ENCODE data around the gene APOL1.
"Not testable (repeated sequence)": the region's sequence is repeated elsewhere in the genome, so short reads cannot be mapped to it uniquely, and the experiment has no call there.

APOL1 gene

DNA sequence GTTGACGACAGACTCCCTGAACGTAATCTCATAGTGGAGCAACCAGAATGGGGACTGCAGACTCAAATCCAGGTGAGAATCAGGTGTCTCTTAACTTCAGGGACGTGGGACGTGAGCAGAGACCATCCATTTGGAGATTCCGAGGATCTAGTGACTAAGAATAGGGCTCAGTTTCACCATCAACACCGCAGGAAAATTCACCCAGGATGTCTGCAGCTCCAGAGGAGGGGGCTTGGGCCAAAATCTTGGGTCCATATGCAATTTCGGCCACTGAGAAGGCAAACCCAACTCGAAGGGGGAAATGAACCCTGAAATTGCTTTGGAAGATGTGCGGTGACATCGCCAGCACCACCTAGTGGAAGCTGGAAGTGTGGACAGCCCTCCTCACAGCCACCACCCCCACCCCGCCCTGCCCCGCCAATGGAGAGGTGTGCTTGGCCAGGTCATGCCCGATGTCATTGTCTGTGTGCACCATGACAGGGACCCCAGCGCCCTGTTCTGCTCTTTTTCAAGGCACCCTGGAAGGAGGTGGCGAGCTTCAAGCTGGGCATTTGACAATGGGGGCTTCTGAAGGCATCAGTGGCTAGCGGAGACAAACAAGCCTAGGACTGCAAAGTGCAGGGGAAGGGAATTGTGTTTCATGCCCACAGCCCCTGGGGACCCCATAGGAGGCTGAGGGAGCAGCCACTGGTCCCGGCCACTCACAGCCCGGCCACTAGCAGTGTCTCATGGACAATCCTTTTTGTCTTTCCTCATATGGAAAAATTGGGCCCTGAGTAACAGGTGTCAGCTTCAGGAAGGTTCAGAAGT lies 24.8 kb downstream of the APOL1 start:
- peak; percentile 60 for DNase-seq

DNA sequence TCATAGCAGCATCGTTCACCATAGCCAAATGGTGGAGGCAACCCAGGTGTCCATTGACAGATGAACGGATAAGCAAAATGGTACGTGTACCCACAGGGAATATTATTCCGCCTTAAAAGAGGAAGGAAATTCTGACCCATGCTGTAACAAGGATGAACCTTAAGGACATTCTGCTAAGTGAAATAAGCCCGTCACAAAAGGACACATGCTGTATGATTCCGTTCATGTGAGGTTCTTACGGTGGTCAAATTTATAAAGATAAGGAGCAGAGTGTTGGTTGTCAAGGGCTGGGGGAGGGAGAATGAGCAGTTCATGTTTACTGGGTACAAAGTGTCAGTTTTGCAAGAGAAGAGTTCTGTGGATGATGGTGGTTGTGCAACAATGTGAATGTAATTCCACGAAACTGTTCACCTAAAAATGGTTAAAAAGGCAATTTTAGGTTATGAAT lies 26.3 kb downstream of the APOL1 start:
- DNase-seq, result no peak

DNA sequence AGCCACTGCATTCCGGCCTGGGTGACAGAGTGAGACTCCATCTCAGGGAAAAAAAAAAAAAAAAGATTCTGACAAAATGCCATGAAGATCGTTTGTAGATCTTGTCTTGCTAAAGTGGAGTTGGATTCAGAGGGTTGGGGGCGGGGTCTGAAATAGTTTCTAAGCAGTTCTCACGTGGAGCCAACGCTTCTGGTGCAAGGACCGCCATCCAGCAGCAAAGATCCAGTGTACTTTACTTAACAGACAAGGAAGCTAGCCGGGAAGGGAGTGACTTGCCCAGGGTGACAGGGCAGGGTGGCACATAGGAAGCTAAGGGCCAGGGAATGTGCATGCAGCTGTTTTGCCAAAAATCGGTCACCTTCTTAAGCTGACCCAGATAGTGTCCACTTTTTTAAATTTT lies 27.4 kb downstream of the APOL1 start:
- no peak for DNase-seq

- no peak for DNase-seq
Observed at GRCh38 chr22:36281781-36282327, 28.9 kb downstream of the APOL1 start.

GRCh38 chr22:36282328-36282831 lies 29.4 kb downstream of the APOL1 start:
- DNase-seq, result no peak

- DNase-seq, result no peak
Observed at GRCh38 chr22:36284171-36284571, 31.2 kb downstream of the APOL1 start.

- DNase-seq, result no peak
Observed at GRCh38 chr22:36285017-36285416, 32.1 kb downstream of the APOL1 start.

DNA sequence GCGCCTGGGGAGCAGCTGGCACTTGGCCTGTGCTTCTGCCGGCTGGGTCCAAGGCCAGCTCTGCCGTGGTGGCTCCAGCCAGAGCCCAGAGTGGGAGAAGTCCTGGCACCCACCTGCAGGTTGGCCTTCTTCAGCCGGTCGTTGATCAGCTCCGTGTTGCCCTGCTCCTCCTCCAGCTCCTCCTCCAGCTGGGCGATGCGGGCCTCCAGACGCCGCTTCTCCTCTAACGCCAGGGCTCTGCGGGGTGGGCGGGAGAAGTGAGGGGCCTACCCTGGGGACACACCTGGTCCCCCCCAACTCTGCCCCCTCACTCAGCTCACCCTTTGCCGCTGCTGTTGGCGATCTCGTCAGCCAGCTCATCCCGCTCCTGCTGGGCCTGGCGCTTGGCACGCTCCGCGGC lies 32.6 kb downstream of the APOL1 start:
- DNase-seq, result no peak

DNA sequence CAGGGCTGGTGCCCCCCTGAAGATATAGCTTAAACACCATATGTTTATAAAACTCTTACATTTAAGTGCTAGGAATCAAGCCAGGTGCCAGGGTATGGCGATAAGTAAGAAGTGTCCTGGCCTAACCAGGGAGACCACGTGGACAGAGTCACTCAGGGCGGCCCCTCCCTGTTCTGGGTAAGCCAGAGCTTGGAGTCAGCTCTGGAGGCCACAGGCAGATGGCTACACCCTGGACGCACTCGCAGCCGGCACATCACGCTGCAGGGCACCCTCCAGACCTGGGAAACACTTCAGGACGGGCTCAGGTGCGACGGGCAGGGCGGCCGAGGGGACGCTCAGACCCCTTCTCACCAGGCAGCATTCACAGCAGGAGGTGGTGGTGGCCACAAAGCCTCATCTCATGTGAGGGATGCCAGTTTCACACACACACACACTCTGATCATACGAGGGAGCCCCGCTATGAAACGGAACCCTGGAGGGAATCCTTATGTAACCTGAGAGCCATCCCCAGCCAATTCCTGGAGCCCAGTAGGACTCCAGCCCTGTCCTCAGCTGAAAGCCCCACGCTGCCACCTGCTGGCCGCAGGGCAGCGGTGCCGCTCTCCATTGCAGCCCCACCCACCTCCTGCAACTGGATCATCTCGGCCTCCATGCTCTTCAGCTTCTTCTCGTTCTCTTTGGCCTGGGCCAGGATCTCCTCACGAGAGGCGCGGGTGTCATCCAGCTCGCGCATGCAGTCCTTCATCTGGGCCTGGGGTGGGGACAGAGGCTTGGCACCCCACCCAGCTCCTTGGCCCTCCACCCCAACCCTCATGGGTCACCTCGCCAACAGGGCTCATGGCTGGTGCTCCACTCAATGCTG lies 33.4 kb downstream of the APOL1 start:
- peak; percentile 70 for DNase-seq

DNA sequence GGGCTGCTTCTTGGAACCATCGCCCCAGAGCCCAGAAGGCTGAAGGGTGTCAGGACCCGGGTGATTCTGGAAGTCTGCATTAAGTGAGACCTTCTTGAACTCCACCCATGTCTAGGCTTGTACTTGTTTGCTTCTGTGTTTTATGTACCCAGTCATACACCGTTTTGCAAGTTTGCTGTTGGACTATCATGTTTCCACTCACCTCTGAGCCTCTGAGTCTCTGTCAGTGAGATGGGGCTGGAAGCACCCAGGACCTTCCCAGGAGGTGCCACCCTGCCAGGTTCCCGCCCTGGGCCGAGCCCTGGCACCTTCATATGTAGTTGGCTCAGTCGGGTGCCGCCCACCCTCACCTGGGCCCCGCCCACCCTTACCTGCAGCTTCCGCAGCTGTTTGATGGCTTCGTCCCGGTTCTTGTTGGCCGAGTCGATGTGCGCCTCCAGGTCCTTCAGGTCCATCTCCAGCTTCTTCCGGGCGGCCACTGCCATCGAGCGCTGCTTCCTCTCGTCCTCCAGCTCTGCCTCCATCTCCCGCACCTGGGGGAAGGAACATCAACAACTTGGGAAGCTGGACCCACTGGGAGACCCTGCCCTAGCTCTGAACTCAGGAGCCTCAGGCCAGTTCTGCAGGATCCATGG lies 35.1 kb downstream of the APOL1 start:
- DNase-seq, result peak; percentile 16

- no peak for DNase-seq
Observed at GRCh38 chr22:36288571-36289405, 35.9 kb downstream of the APOL1 start.

DNA sequence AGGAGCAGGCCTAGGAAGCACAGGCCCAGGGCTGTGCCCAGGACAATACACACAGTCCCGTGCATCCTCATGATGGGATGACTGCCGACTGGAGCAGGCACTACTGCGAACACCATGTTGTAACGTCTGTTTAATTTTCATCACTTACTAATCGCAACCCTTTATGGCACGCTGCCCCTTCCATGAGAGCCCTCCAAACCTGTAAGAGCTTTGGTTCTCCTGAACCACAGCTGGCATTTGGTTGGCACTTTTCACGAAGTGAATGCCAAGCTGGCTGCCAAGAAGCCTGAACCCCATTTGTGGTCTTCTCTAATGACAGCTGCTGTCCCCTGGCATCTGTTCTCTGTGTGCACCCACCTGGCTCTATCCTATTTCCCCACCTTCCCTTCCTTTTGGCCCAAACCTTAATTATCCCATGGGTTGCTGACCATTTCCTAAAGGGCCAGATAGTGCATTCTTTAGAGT lies 36.5 kb downstream of the APOL1 start:
- no peak for DNase-seq

DNA sequence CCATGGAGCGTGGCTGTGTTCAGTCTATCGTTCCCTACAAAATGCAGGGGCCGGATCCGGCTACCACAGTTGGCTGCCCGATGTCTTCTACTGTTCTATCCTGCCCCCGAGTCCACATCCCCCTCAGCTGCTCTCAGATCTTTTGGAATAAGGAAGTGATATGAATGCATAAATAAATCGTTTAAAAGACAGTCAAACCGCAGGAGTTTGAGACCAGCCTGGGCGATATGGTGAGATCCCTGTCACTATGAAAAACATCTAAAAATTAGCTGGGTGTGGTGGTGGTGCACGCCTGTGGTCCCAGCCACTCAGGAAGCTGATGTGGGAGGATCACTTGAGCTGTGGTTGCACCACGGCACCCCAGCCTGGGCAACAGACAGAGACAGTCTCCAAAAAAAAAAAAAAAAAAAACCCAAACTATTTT lies 37.0 kb downstream of the APOL1 start:
- DNase-seq, result not testable (repeated sequence)

DNA sequence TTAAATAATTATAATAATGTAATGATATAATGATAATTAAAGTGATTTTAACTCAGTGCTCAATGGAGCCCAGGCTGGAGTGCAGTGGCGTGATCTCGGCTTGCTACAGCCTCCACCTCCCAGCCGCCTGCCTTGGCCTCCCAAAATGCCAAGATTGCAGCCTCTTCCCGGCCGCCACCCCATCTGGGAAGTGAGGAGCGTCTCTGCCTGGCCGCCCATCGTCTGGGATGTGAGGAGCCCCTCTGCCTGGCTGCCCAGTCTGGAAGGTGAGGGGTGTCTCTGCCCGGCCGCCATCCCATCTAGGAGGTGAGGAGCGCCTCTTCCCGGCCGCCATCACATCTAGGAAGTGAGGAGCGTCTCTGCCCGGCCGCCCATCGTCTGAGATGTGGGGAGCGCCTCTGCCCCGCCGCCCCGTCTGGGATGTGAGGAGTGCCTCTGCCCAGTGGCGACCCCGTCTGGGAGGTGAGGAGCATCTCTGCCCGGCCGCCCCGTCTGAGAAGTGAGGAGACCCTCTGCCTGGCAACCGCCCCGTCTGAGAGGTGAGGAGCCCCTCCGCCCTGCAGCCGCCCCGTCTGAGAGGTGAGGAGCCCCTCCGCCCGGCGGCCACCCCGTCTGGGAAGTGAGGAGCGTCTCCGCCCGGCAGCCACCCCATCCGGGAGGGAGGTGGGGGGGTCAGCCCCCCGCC lies 37.6 kb downstream of the APOL1 start:
- DNase-seq, result not testable (repeated sequence)

- DNase-seq, result no peak
Observed at GRCh38 chr22:36291831-36292740, 39.2 kb downstream of the APOL1 start.

DNA sequence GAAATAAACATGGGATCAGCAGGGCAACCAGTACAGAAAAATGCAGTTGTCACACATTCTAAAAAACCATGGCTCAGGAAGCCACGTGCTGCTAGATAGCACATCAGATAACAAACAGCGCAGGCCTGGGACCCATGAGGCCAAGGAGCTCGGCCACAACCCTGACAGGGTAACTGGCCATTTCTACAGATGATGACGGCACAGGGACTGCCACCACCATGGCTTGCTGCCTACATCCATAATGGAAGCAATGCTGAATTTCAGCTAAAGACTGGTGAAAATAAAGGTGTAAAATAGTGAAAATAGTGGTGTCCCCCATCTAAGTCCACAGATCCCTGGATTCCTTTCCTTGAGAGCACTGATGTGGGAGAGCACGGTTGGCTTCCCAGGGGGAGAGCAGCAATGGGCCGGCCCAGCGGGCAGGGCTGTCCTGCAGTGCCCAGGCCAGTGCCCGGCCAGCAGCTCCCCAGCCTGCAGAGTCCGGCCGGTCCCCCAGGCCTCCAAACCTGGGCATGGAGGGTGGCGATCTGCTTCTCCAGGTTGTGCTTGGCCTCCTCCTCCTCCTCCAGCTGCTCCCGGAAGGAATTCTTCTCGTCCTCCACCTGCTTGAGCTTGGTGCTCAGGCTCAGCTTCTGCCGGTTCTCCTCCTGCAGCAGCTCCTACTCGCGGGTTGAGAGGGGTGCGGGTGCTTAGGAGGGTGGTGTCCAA lies 40.0 kb downstream of the APOL1 start:
- no peak for DNase-seq

- no peak for DNase-seq
Observed at GRCh38 chr22:36293606-36294292, 40.8 kb downstream of the APOL1 start.

- no peak for DNase-seq
Observed at GRCh38 chr22:36294293-36294620, 41.3 kb downstream of the APOL1 start.

GRCh38 chr22:36294801-36295200 lies 41.9 kb downstream of the APOL1 start:
- no peak for DNase-seq

Data from DMS53 (cell line).